HG03025 (cell line): ENCODE data around the gene PIWIL4.
"Not testable (repeated sequence)": the region's sequence is repeated elsewhere in the genome, so short reads cannot be mapped to it uniquely, and the experiment has no call there.

Source experiments
- ATAC-seq: cut with Tn5 transposase; IDR thresholded peaks from one replicate; pipeline ENCODE4 v1.9.1; 2021; ENCODE audit warnings: mild to moderate bottlenecking, moderate library complexity; ENCODE audit not compliant: unreplicated experiment, low FRiP score

The PIWIL4 gene

GRCh38 chr11:94630221-94630620, 63.1 kb downstream of the PIWIL4 start:
- ATAC-seq: no peak

GRCh38 chr11:94632356-94632755, 65.2 kb downstream of the PIWIL4 start:
- ATAC-seq: no peak

- no peak for ATAC-seq
Observed at GRCh38 chr11:94635072-94635471, 67.9 kb downstream of the PIWIL4 start.

GRCh38 chr11:94636388-94636949, 69.3 kb downstream of the PIWIL4 start:
- no peak for ATAC-seq

GRCh38 chr11:94638301-94638901, 71.2 kb downstream of the PIWIL4 start:
- no peak for ATAC-seq

GRCh38 chr11:94638902-94639373, 71.8 kb downstream of the PIWIL4 start:
- no peak for ATAC-seq

GRCh38 chr11:94639901-94640721, 72.9 kb downstream of the PIWIL4 start:
- no peak for ATAC-seq

GRCh38 chr11:94641167-94641761, 74.1 kb downstream of the PIWIL4 start:
- no peak for ATAC-seq

GRCh38 chr11:94643186-94643585, 76.0 kb downstream of the PIWIL4 start:
- ATAC-seq: not testable (repeated sequence)

- ATAC-seq: no peak
Observed at GRCh38 chr11:94647926-94648325, 80.8 kb downstream of the PIWIL4 start.

GRCh38 chr11:94648789-94649188, 81.6 kb downstream of the PIWIL4 start:
- ATAC-seq: no peak

- no peak for ATAC-seq
Observed at GRCh38 chr11:94649254-94649653, 82.1 kb downstream of the PIWIL4 start.

GRCh38 chr11:94649964-94650623, 82.9 kb downstream of the PIWIL4 start:
- ATAC-seq: no peak

GRCh38 chr11:94650756-94651155, 83.6 kb downstream of the PIWIL4 start:
- ATAC-seq: no peak

GRCh38 chr11:94652735-94653284, 85.6 kb downstream of the PIWIL4 start:
- ATAC-seq: no peak

- no peak for ATAC-seq
Observed at GRCh38 chr11:94653561-94653960, 86.4 kb downstream of the PIWIL4 start.

GRCh38 chr11:94654201-94654600, 87.0 kb downstream of the PIWIL4 start:
- ATAC-seq: no peak

GRCh38 chr11:94655291-94655690, 88.1 kb downstream of the PIWIL4 start:
- no peak for ATAC-seq

GRCh38 chr11:94655956-94656355, 88.8 kb downstream of the PIWIL4 start:
- no peak for ATAC-seq

GRCh38 chr11:94656968-94657367, 89.8 kb downstream of the PIWIL4 start:
- no peak for ATAC-seq
